ENCODE results near the gene PRKG1.

- TF ChIP-seq CTCF (IDR thresholded peaks at IDR 0.05; ENCODE audit: low read depth, low read length, poor library complexity, severe bottlenecking) (no peak), EZH2phosphoT487 (IDR thresholded peaks at IDR 0.05; ENCODE audit: borderline replicate concordance, low read length) (no peak)
Observed at GRCh38 chr10:51046654-51047053, 27.6 kb upstream of the PRKG1 start.
